ENCODE measurements around the gene SHC1.

The SHC1 gene

DNA sequence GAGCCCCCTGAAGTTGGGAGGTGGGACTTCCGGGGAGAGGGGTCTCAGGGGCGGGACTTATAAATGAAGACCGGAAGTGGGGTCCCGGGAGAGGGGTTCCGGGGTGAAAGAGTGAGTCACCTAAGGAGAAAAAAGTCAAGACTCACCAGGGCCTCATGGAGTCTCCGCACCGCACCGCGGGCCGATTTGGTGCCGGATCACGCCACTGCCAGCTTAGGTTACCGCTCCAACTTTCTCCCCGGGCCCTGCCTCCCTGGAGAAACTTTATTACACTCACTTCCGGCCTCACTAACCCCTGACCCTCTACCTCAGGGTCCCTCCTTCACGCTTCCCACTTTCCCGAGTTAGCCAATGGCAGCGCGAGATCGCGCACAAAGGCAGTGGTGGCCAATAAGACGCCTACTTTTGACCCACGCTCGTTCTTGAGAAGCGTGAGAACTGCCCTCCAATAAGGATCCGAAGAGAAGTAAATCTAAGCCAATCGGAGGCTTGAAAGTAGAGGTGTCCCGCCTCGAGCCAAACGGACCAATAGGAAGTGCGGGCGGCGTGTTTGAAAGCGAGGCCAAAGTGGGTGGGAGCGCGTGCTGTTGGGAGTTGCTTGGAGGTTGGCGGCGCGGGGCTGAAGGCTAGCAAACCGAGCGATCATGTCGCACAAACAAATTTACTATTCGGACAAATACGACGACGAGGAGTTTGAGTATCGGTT lies 3.7 kb upstream of the SHC1 start, which contains the start of gene CKS1B:
CKS1B (plus strand) TSS at position 580 of the 706 bp plus-strand sequence; CDS start at position 645, 65 bp downstream.
- TF ChIP-seq CTCF (conservative IDR thresholded peaks at IDR 0.05; ENCODE audit: low read depth, low read length) = no peak
- H3K4me3 ChIP-seq (ENCODE audit: low read length) = peak within 1 kb of the TSS; percentile 85

GRCh38 chr1:154973344-154974101 lies 3.0 kb upstream of the SHC1 start:
- peak overlapping the region; percentile 85 for H3K4me3 ChIP-seq (ENCODE audit: low read length)

More for the DNA sequence above, 3.7 kb upstream of the SHC1 start, which contains the start of gene CKS1B:
- DNase-seq (ENCODE audit: low read depth) = peak; percentile 100

DNA sequence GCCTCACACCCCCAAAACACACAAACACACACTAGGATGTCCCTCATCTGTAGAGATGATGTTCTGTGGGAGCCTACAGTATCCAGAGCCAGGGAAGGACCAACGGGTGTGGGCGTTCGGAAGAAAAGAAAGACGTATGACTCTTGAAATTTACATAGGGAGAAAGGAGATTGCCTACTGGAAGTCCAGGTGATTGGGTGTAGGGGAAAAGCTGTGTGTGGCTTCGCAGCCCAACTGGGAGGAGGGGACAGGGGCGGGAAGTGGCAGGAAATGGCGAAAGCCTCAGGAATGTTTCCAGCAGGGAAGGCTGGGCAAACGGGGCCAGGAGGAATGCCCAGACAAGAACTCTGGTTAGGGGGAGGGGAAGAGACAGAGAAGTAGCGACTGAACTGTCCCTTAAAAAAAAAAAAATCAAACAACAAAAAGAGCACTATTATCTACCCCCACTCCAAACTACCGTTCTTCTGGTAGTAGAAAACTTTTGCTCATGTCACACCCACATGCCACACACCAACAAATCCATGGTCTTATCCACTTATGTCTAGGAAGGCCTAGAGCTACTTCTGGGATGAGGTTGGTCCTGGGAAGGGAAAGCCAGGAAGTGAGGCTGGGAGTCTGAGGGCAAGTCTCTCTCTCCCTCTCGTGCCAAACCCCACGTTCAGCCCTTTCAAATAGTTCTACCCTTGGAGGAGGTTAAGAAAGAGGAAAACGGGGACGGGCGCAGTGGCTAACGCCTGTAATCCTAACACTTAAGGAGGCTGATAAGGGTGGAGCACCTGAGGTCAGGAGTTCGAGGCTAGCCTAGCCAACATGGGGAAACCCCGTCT lies 2.2 kb upstream of the SHC1 start:
- TF ChIP-seq CTCF (conservative IDR thresholded peaks at IDR 0.05; ENCODE audit: low read depth, low read length) = no peak
- H3K4me3 ChIP-seq (ENCODE audit: low read length) = peak overlapping the region; percentile 85
- DNase-seq (ENCODE audit: low read depth) = peak; percentile 84

More at GRCh38 chr1:154973344-154974101, 3.0 kb upstream of the SHC1 start:
- TF ChIP-seq CTCF (conservative IDR thresholded peaks at IDR 0.05; ENCODE audit: low read depth, low read length) = peak; percentile 19
- peak; percentile 89 for DNase-seq (ENCODE audit: low read depth)

GRCh38 chr1:154972213-154972516 lies 1.6 kb upstream of the SHC1 start:
- TF ChIP-seq CTCF (conservative IDR thresholded peaks at IDR 0.05; ENCODE audit: low read depth, low read length) = no peak
- peak overlapping the region; percentile 85 for H3K4me3 ChIP-seq (ENCODE audit: low read length)
- peak; percentile 30 for DNase-seq (ENCODE audit: low read depth)

- no peak for DNase-seq (ENCODE audit: low read depth)
- peak overlapping the region; percentile 4 for H3K4me3 ChIP-seq (ENCODE audit: low read length)
- no peak for TF ChIP-seq CTCF (conservative IDR thresholded peaks at IDR 0.05; ENCODE audit: low read depth, low read length)
These were observed 923 bp upstream of the SHC1 start for GRCh38 chr1:154971341-154971998.

DNA sequence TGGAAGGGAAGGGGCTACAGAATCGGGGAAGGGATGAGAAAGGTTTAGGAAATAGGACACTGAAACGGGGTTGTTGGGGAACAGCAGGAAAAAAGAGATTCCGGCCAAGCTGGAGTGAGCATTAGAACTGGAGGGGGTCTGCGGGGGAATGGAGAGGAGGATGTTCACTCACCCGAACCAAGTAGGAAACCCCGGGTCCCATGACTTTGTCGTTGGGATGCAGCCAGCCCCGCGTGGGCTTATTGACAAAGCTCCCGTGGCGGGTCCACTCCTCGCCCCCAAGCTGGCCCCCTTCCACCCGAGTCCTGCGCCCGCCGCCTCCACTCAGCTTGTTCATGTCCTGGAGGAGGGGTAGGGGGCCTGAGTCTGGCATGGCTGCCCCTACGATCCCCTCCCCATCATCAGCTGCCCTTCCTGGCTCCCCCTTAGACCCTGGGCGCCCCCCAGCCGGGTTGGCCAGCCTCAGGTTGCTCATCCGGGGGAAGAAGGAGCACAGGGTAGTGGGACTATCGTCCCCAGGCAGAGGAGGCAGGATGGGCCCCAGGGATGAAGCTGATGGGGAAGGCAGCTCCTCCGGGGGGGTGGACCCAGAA lies 591 bp downstream of the SHC1 start:
- DNase-seq (ENCODE audit: low read depth) = no peak
- peak overlapping the region; percentile 74 for H3K4me3 ChIP-seq (ENCODE audit: low read length)
- no peak for TF ChIP-seq CTCF (conservative IDR thresholded peaks at IDR 0.05; ENCODE audit: low read depth, low read length)
